NCI-H460 (cell line): ENCODE measurements around the gene AMELY. TPM values are rescaled to one million over a fixed set of nuclear protein-coding genes. Genes with fewer than 3 reads are reported as not detected.
A peak's percentile ranks its signal among the peaks of the same experiment; 100 is the strongest.
"Not testable (repeated sequence)": the region's sequence is repeated elsewhere in the genome, so short reads cannot be mapped to it uniquely, and the experiment has no call there.

Experiments
- DNase-seq: peaks from one replicate; pipeline ENCODE4 v3.0.0-alpha.2; 2016; ENCODE audit warnings: low read depth; ENCODE audit errors: extremely low read depth
- polyA plus RNA-seq: library from polyadenylated mRNA; depleted of rRNA; stranded (reverse); fragments of >200 nt; gene quantifications from 2 replicates; pipeline ENCODE4 v1.2.3, GENCODE V29; 2014; cell fraction: nucleus; rRNA removed
- total RNA-seq: library from RNA; depleted of rRNA; stranded (reverse); fragments of >200 nt; shearing (Covaris generic); gene quantifications from 2 replicates; pipeline ENCODE4 v1.2.3, GENCODE V29; 2014; rRNA removed

Gene AMELY
- total RNA-seq: not detected in 2 replicates
- polyA plus RNA-seq: not detected in 2 replicates

DNA sequence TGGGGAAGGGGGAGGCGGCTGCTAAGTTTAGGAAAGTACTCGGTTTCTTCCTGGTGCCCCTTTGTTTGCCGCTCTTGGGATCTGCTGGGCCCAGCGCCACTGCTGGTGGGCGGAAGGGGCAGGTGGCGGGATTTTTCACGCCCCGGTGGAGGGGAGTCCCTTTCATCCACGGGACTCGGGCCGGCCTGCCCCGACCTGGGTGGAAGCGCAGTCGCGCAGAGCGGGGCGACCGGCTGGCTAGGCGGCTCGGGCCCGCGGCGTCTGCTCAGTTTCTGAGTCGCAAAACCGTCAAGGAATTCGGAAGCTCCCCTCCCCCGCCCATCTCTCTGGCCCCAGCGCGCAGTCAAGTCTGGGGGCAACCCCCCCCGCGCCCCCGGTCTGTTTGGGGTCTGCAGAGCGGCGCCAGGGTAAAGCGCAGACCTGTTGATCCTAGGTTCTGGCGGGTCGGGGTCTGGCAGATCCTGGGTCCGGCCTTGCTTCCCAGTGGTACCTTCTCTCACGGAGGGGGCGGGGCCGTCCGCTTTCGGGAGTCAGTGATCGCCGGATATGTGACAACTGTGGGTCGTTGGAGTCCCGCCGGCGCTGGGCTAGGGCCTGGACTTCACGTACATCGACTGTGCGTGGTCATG, at the start of gene AMELY:
AMELY (minus strand) TSS at position 500 of the 629 bp plus-strand sequence. CDS start 39,144 bp downstream, outside the sequence.
- DNase-seq: no peak

- DNase-seq: no peak
Observed at GRCh38 chrY:6949947-6950346, 38.4 kb upstream of the AMELY start.

GRCh38 chrY:6948378-6948777, 36.8 kb upstream of the AMELY start:
- no peak for DNase-seq

DNA sequence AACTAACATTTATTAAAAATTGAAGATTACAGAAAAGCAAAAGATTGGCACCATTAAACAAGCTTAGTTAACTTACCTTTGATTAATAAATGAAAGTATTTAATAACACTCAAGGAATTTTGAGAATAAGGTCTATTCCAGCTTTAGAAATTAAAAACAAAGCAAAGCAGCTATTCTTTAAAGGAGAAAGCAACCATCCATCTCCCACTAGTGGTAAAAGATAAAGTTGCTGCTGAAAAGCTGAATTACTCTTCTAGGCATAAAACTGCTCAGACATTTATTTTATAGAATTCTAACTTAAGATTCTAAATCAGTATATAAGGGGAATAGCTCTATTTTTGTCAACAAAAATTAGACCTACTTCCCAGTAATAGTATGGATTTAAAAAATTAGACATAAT, 36.1 kb upstream of the AMELY start:
- no peak for DNase-seq

DNA sequence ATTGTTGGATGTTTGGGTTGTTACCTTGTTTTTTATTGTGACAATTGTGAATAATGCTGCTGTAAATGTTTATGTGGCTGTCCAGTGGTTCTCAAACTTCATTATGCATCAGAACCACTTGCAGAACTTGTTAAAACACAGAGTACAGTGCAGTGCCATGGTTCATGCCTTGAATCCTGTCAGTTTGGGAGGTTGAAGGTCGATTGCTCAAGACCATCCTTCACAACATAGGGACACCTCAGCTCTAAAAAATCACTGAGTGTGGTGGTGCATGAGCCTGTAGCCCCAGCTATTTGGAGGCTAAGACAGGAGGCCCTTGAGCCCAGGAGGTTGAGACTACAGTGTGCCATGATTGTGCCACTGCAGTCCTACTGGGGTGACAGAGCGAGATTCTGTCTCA, 23.9 kb upstream of the AMELY start:
- DNase-seq: no peak

DNA sequence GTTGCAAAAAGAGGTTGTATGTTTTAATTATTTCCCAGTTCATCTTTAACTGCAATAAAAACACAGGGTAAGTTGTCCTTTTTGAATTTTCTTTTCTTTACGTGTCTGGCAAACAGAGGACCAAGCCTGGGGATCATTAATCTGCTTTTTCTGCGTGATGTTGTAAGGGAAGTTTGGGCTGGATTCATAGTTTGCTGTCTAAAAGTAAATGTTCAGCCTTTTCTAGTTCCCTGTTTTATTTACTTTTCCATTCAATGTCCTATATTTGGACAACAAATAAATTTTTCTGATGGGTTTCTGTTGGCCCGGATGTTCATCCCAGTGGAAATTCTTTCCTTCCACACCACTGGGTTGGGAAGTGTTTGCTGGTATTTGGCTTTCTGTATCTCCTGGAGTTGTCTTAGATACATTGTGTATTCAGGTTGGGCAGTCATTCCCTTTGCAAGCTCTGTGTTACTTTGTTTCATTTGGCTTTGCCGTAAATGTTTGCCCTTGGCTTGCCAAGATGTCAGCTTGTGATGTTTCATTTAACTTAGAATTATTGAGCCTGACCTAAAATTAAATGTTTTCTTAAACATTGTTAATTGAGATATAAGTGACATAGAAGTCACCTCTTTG, 20.3 kb upstream of the AMELY start:
- DNase-seq: no peak

DNA sequence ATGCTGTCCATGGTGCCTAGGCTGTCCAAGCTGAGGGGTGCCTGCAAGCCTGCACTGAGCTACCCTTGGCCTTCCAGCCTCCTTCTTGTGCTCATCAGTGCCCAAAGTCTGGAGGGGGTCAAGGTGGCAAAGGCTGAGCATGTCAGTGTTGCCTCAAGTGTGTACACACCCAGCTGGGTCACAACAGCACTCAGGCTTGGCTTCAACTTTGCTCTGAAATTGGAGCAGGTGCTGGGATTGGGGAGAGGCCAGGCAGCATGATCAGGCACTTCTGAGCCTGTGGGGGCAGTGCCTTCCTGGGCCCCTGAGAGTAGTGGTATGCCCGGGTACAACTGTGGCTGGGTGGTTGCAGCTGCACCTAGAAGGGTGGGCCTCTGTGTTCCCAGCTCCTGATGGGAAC, 17.7 kb upstream of the AMELY start:
- no peak for DNase-seq

- DNase-seq: no peak
Observed at GRCh38 chrY:6928265-6928664, 16.7 kb upstream of the AMELY start.

- DNase-seq: no peak
Observed at GRCh38 chrY:6921061-6921460, 9.5 kb upstream of the AMELY start.

DNA sequence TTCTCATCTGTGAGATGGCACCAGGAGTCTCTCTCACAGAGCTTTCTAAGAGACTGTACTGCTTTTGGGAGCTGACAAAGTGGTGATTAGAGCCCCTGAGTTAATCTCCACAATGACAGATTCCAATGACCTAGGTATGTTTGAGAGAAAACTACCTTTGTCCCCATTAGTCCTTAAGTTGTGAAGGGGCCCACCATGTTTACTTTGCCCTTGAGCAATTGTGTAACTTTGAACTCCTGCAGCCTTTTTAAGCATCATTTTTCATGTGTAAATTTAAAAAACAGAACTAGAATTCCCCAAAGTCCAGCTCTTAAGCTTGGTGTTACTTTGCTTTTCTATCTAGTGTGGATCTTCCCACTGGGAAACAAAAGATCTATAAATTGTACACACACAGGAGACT, 1.8 kb upstream of the AMELY start:
- no peak for DNase-seq

- DNase-seq: peak; percentile 25
Observed at GRCh38 chrY:6910372-6911252, 940 bp downstream of the AMELY start, which contains the start of gene TBL1Y. Gene TBL1Y (plus strand): TSS chrY:6910697. CDS start chrY:7025085, 114,388 bp downstream.

GRCh38 chrY:6909856-6910255, 1.7 kb downstream of the AMELY start:
- no peak for DNase-seq

DNA sequence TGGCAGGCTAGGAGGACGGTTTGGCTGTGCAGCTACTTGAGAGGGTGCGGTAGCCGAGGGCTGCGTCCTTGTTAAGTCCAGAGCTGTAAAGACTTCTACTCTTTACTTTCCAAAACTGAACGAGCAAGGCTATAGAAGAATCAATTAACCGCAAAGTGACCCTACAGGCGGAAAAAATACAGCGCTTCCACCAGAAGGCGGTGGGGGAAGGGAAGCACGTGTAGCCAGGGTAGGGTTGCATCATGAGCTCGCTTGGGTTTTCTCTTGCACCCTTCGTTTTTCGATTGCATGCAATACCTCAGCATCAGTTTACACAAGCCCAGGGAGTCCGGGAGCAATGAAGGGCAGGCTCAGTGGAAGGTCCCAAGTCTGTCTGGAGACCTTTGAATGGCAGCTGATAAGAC, 2.4 kb downstream of the AMELY start:
- DNase-seq: peak; percentile 33

- not testable (repeated sequence) for DNase-seq
Observed at GRCh38 chrY:6908021-6908420, 3.5 kb downstream of the AMELY start.

DNA sequence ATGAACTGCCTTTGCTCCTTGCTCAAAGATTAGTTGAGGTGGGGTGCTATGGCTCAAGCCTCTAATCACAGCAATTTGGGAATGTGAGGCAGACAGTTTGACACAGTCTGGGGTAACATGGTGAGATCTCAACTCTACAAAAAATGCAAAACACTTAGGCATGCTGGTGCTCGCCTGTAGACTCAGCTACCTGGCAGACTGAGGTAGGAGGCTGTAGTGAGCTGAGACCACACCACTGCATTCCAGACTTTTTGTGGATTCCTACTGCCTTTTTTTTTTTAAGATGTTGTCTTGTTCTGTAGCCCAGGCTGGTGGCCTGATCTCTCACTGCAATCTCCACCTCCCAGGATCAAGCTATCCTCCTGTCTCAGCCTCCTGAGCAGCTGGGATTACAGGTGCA, 4.0 kb downstream of the AMELY start:
- DNase-seq: no peak

GRCh38 chrY:6902116-6902515, 9.4 kb downstream of the AMELY start:
- DNase-seq: not testable (repeated sequence)

GRCh38 chrY:6895236-6895635, 16.3 kb downstream of the AMELY start:
- no peak for DNase-seq

DNA sequence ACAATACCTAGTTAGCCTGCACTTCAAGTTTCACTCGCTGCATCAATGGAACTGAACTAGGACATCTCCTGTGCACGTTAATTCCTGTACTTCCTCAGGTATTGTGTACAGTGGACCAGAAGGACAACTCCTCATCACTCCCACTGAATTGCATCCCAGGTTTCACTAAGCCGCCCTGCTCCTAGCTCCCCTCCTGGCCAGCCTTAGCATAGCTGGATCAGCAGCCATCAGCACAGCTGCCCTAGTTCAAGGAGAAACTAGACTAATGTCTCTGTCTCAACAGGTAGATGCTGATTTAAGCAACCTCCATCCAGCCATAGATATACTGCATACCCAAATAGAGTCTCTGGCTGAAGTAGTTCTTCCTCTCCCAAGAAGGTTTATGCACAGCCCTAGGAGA, 17.1 kb downstream of the AMELY start:
- DNase-seq: no peak

DNA sequence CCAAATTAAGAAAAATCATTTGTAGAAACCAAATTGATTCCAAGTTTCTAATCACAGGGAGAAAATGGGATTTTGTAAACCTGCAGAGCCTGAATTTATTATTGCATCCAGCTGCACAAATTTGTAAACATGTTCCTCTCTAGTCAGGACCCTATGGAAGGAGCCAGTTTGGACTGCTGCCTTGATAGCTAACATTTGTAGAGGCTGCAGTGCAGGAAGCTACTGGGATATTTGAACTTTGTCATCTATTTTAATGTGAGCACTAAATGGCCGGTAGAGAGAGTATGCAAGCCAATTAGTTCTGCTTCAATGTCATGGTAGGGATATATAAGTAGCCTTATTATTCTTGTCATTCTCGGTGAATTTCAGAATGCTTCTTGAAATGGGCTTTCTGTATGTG, 62.2 kb downstream of the AMELY start:
- DNase-seq: no peak

DNA sequence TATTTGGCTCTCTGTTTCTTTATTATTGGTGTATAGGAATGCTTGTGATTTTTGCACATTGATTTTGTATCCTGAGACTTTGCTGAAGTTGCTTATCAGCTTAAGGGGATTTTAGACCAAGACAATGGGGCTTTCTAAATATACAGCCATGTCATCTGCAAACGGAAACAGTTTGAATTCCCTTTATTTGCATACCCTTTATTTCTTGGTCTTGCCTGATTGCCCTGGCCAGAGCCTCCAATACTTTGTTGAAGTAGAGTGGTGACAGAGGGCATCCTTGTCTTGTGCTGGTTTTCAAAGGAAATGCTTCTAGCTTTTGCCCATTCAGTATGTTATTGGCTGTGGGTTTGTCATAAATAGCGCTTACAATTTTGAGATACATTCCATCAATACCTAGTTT, 68.9 kb downstream of the AMELY start:
- DNase-seq: not testable (repeated sequence)
